ENCODE measurements around the gene MEF2C.

GRCh38 chr5:88690409-88691229 is 192.4 kb downstream of the MEF2C start:
- TF ChIP-seq CTCF (optimal IDR thresholded peaks at IDR 0.05 in 1 of 3, IDR thresholded peaks at IDR 0.05 in 1 of 3, conservative IDR thresholded peaks at IDR 0.05 in 1 of 3; ENCODE audit: extremely low read depth in 1 of 3, insufficient read depth in 2 of 3, low read length in 3 of 3) (peak; percentile 91 to 98 (median 97)), EZH2 (IDR thresholded peaks at IDR 0.05; ENCODE audit: low read length) (peak; percentile 73)

Measured in keratinocyte (primary cell).